GM23248 (cell line): Measurements from ENCODE around the gene PLCL2. TPM values are rescaled to one million over a fixed set of nuclear protein-coding genes. Genes with fewer than 3 reads are reported as not detected.
A peak's percentile ranks its signal among the peaks of the same experiment; 100 is the strongest.
"Not testable (repeated sequence)": the region's sequence is repeated elsewhere in the genome, so short reads cannot be mapped to it uniquely, and the experiment has no call there.

Experiments used
- DNase-seq: peaks from one replicate; pipeline ENCODE4 v3.0.0-alpha.2; 2015
- H2AFZ ChIP-seq: fragments of 200-600 bp; sonication (generic); 2 replicates; pipeline ENCODE4 v1.6.1; 2016; ENCODE audit warnings: antibody characterized with exemption
- H3F3A ChIP-seq: fragments of 200-600 bp; sonication (generic); 2 replicates; pipeline ENCODE4 v1.6.1; 2016; ENCODE audit warnings: mild to moderate bottlenecking, antibody characterized with exemption, mixed run types; ENCODE audit not compliant: insufficient read depth
- H3K27ac ChIP-seq: fragments of 200-600 bp; sonication (generic); 2 replicates; pipeline ENCODE4 v1.5.1; 2016; ENCODE audit warnings: mild to moderate bottlenecking
- H3K27me3 ChIP-seq: fragments of 200-600 bp; sonication (generic); replicated peaks from 2 replicates; pipeline ENCODE4 v1.6.1; 2016; ENCODE audit warnings: mild to moderate bottlenecking; ENCODE audit not compliant: insufficient read depth
- H3K36me3 ChIP-seq: fragments of 200-600 bp; sonication (generic); 2 replicates; pipeline ENCODE4 v1.6.1; 2016; ENCODE audit warnings: low read depth, mild to moderate bottlenecking
- H3K4me1 ChIP-seq: fragments of 200-600 bp; sonication (generic); 2 replicates; pipeline ENCODE4 v1.6.1; 2016; ENCODE audit warnings: mild to moderate bottlenecking; ENCODE audit not compliant: insufficient read depth
- H3K4me2 ChIP-seq: fragments of 200-600 bp; sonication (generic); one replicate; pipeline ENCODE4 v1.6.1; 2016; ENCODE audit warnings: mild to moderate bottlenecking; ENCODE audit not compliant: unreplicated experiment
- H3K4me3 ChIP-seq: fragments of 200-600 bp; sonication (generic); 2 replicates; pipeline ENCODE4 v1.5.1; 2016; ENCODE audit warnings: mild to moderate bottlenecking
- H3K79me2 ChIP-seq: fragments of 200-600 bp; sonication (generic); 2 replicates; pipeline ENCODE4 v1.6.1; 2016; ENCODE audit warnings: mild to moderate bottlenecking; ENCODE audit not compliant: insufficient read depth
- H3K9ac ChIP-seq: fragments of 200-600 bp; sonication (generic); 2 replicates; pipeline ENCODE4 v1.6.1; 2016; ENCODE audit warnings: mild to moderate bottlenecking
- H3K9me2 ChIP-seq: fragments of 200-600 bp; sonication (generic); 2 replicates; pipeline ENCODE4 v1.6.1; 2016; ENCODE audit warnings: mixed run types, mild to moderate bottlenecking, moderate library complexity; ENCODE audit not compliant: insufficient read depth
- H3K9me3 ChIP-seq: fragments of 200-600 bp; sonication (generic); one replicate; pipeline ENCODE4 v1.6.1; 2017; ENCODE audit warnings: low read depth
- H4K20me1 ChIP-seq: fragments of 200-600 bp; sonication (generic); 2 replicates; pipeline ENCODE4 v1.6.0; 2016; ENCODE audit not compliant: insufficient read depth
- EZH2 ChIP-seq: fragments of 200-600 bp; sonication (generic); IDR thresholded peaks from 2 replicates; pipeline ENCODE4 v1.6.1; 2018; ENCODE audit warnings: antibody characterized with exemption, mild to moderate bottlenecking; ENCODE audit not compliant: insufficient read depth, poor library complexity, severe bottlenecking
- EZH2phosphoT487 ChIP-seq: fragments of 200-600 bp; sonication (generic); IDR thresholded peaks from 2 replicates; pipeline ENCODE4 v1.6.1; 2018; ENCODE audit warnings: antibody characterized with exemption, moderate library complexity, mild to moderate bottlenecking, low read depth; ENCODE audit not compliant: insufficient read depth
- WGBS, 2 experiments: methylation state at CpG; one replicate each; pipeline ENCODE4 v1.1.6; 2015 to 2017; ENCODE audit warnings: low lambda C conversion rate in 2 of 2, low coverage in 1 of 2; ENCODE audit errors: missing lambda C conversion rate in 2 of 2; 5-methylcytosine and 5-hydroxymethylcytosine counted together
- in situ Hi-C: fragments of 300-500 bp; cut with MboI; formaldehyde crosslinking; loops from 2 replicates; pipeline ENCODE4 v1.15.0; 2020
- polyA plus RNA-seq: library from polyadenylated mRNA; unstranded; fragments of >200 nt; fragmentation: Nextera tagmentation; extraction: Ambion mirVana; gene quantifications from 2 replicates; pipeline ENCODE4 v1.2.1, GENCODE V29; 2016
- total RNA-seq: library from RNA; depleted of rRNA; stranded (reverse); fragments of >200 nt; shearing (Covaris generic); gene quantifications from 2 replicates; pipeline ENCODE4 v1.2.3, GENCODE V29; 2014

The PLCL2 gene
- total and polyA plus RNA-seq, 2 experiments from 2014 or later = 1.4 to 5.1 TPM

- no peak for TF ChIP-seq EZH2
- no peak for TF ChIP-seq EZH2phosphoT487
- no peaks in the 10 kb centered on the region for H3K27me3 ChIP-seq
- no peaks in the 10 kb centered on the region for H3K9me3 ChIP-seq
- no peak overlapping the region for H3K4me3 ChIP-seq
- no peak overlapping the region for H3K9ac ChIP-seq
- 29 to 32% methylated on average over 1 of the region's 1 CpG for WGBS, 2 experiments
- no peaks in the 10 kb centered on the region for H3F3A ChIP-seq
- H3K4me1 ChIP-seq = no peaks in the 10 kb centered on the region
- no peaks in the 10 kb centered on the region for H3K9me2 ChIP-seq
- in situ Hi-C loops = no loop called here
- DNase-seq = no peak
- H3K36me3 ChIP-seq = no peaks in the 10 kb centered on the region
- H2AFZ ChIP-seq = no peak overlapping the region
- no peak overlapping the region for H3K4me2 ChIP-seq
- no peaks in the 10 kb centered on the region for H3K79me2 ChIP-seq
- no peaks in the 10 kb centered on the region for H4K20me1 ChIP-seq
- H3K27ac ChIP-seq = no peak overlapping the region
Measured at GRCh38 chr3:17103579-17103978, 218.8 kb downstream of the PLCL2 start.

- H4K20me1 ChIP-seq, H3K4me3 ChIP-seq, H3K9ac ChIP-seq, H3K9me3 ChIP-seq, H3K79me2 ChIP-seq, H3K4me2 ChIP-seq, in situ Hi-C loops, H3K4me1 ChIP-seq, DNase-seq, H3K9me2 ChIP-seq, H3K36me3 ChIP-seq, H3K27ac ChIP-seq, H2AFZ ChIP-seq, H3F3A ChIP-seq, H3K27me3 ChIP-seq: not testable (repeated sequence)
- 68 to 72% methylated on average over 5 of the region's 5 CpGs for WGBS, 2 experiments
Measured at GRCh38 chr3:17106801-17107200, 222.0 kb downstream of the PLCL2 start.

GRCh38 chr3:17110660-17111396 lies 226.1 kb downstream of the PLCL2 start:
- no peak overlapping the region for H2AFZ ChIP-seq
- no peaks in the 10 kb centered on the region for H3K36me3 ChIP-seq
- H3K4me3 ChIP-seq = no peak overlapping the region
- no peaks in the 10 kb centered on the region for H3F3A ChIP-seq
- no peak for TF ChIP-seq EZH2
- no peak for TF ChIP-seq EZH2phosphoT487
- no peaks in the 10 kb centered on the region for H3K79me2 ChIP-seq
- no peak overlapping the region for H3K4me2 ChIP-seq
- H3K27me3 ChIP-seq = no peaks in the 10 kb centered on the region
- no peaks in the 10 kb centered on the region for H3K9me3 ChIP-seq
- no peak overlapping the region for H3K9ac ChIP-seq
- no peak overlapping the region for H3K27ac ChIP-seq
- H4K20me1 ChIP-seq = no peaks in the 10 kb centered on the region
- H3K9me2 ChIP-seq = no peaks in the 10 kb centered on the region
- no peak for DNase-seq
- in situ Hi-C loops = no loop called here
- 73 to 78% methylated on average over 8 of the region's 8 CpGs for WGBS, 2 experiments
- H3K4me1 ChIP-seq = no peaks in the 10 kb centered on the region

GRCh38 chr3:17111586-17111985 lies 226.8 kb downstream of the PLCL2 start:
- Histone ChIP-seq H3K4me2 (no peak overlapping the region), H3K36me3 (no peaks in the 10 kb centered on the region), H3F3A (no peaks in the 10 kb centered on the region), H3K27ac (no peak overlapping the region), H3K79me2 (no peaks in the 10 kb centered on the region), H3K4me3 (no peak overlapping the region), H4K20me1 (no peaks in the 10 kb centered on the region), H3K9me3 (no peaks in the 10 kb centered on the region), H3K4me1 (no peaks in the 10 kb centered on the region), H3K9ac (no peak overlapping the region), H3K27me3 (no peaks in the 10 kb centered on the region), H3K9me2 (no peaks in the 10 kb centered on the region), H2AFZ (no peak overlapping the region)
- in situ Hi-C loops = no loop called here
- TF ChIP-seq EZH2 (no peak), EZH2phosphoT487 (no peak)
- WGBS, 2 experiments = 62% methylated on average over 3 of the region's 3 CpGs
- peak; percentile 35 for DNase-seq

- H3K4me3 ChIP-seq = no peak overlapping the region
- no peaks in the 10 kb centered on the region for H3F3A ChIP-seq
- no peak overlapping the region for H2AFZ ChIP-seq
- H3K4me2 ChIP-seq = no peak overlapping the region
- H4K20me1 ChIP-seq = no peaks in the 10 kb centered on the region
- H3K9me3 ChIP-seq = no peaks in the 10 kb centered on the region
- H3K27me3 ChIP-seq = no peaks in the 10 kb centered on the region
- TF ChIP-seq EZH2phosphoT487 (no peak), EZH2 (no peak)
- in situ Hi-C loops = no loop called here
- WGBS, 2 experiments = 79 to 88% methylated on average over 3 of the region's 3 CpGs
- H3K36me3 ChIP-seq = no peaks in the 10 kb centered on the region
- H3K4me1 ChIP-seq = no peaks in the 10 kb centered on the region
- no peak overlapping the region for H3K9ac ChIP-seq
- H3K27ac ChIP-seq = no peak overlapping the region
- H3K79me2 ChIP-seq = no peaks in the 10 kb centered on the region
- DNase-seq = peak; percentile 35
- H3K9me2 ChIP-seq = no peaks in the 10 kb centered on the region
Measured at GRCh38 chr3:17115186-17115585, 230.4 kb downstream of the PLCL2 start.
